Stimulated activated CD8-positive, alpha-beta memory T cell treated with anti-CD3 and anti-CD28 coated beads, Interleukin-4, amount 100 ng/mL, for 4 hours (primary cell): ENCODE results near the gene KLHL5.
"Not testable (repeated sequence)": the region's sequence is repeated elsewhere in the genome, so short reads cannot be mapped to it uniquely, and the experiment has no call there.

Source experiments
- DNase-seq, 2 donors: peaks; one replicate each; pipeline ENCODE4 v3.0.0-alpha.2; 2020; ENCODE audit warnings: low read depth in 2 of 2, low spot score in 1 of 2

The KLHL5 gene

GRCh38 chr4:39062094-39062769 is at the start of gene KLHL5:
Gene KLHL5, plus strand, starts transcription at chr4:39062232. Its CDS starts 421 bp downstream, at chr4:39062653.
- no peak for DNase-seq

- DNase-seq = no peak
These were observed 48.0 kb upstream of the KLHL5 start for GRCh38 chr4:39014028-39014427.

GRCh38 chr4:39020130-39020529 is 41.9 kb upstream of the KLHL5 start:
- no peak for DNase-seq

- no peak for DNase-seq
These were observed 40.4 kb upstream of the KLHL5 start for GRCh38 chr4:39021631-39022030.

- no peak for DNase-seq
These were observed 39.8 kb upstream of the KLHL5 start for GRCh38 chr4:39022241-39022640.

- DNase-seq = no peak
These were observed 39.0 kb upstream of the KLHL5 start for GRCh38 chr4:39023059-39023458.

- no peak for DNase-seq
These were observed 37.6 kb upstream of the KLHL5 start for GRCh38 chr4:39024311-39024865.

- DNase-seq = no peak
These were observed 36.4 kb upstream of the KLHL5 start for GRCh38 chr4:39025552-39026085.

- no peak for DNase-seq
These were observed 35.9 kb upstream of the KLHL5 start for GRCh38 chr4:39026096-39026495.

- no peak for DNase-seq
These were observed 32.0 kb upstream of the KLHL5 start for GRCh38 chr4:39029752-39030694.

- DNase-seq = no peak
These were observed 31.3 kb upstream of the KLHL5 start for GRCh38 chr4:39030725-39031124.

GRCh38 chr4:39031590-39032020 is 30.4 kb upstream of the KLHL5 start:
- not testable (repeated sequence) for DNase-seq

- no peak for DNase-seq
These were observed 29.6 kb upstream of the KLHL5 start, which contains the start of gene TMEM156 for GRCh38 chr4:39032218-39033085. Gene TMEM156, minus strand, starts transcription at chr4:39032409. Its CDS starts 96 bp downstream, at chr4:39032313.

- no peak for DNase-seq
These were observed 25.9 kb upstream of the KLHL5 start for GRCh38 chr4:39036172-39036571.

GRCh38 chr4:39037491-39037825 is 24.6 kb upstream of the KLHL5 start:
- no peak for DNase-seq

- no peak for DNase-seq
These were observed 24.1 kb upstream of the KLHL5 start for GRCh38 chr4:39037941-39038340.

- DNase-seq = no peak
These were observed 22.9 kb upstream of the KLHL5 start for GRCh38 chr4:39039108-39039507.

GRCh38 chr4:39042366-39042765 is 19.7 kb upstream of the KLHL5 start:
- no peak for DNase-seq

GRCh38 chr4:39043058-39043860 is 18.8 kb upstream of the KLHL5 start:
- no peak for DNase-seq

GRCh38 chr4:39043861-39044363 is 18.1 kb upstream of the KLHL5 start:
- DNase-seq = no peak
